PFSK-1 (cell line): ENCODE results near the gene TENT5C.

Experiments
- POLR2AphosphoS5 ChIP-seq: IDR thresholded peaks from 2 replicates; pipeline ENCODE4 v1.6.1; 2012; ENCODE audit warnings: low read depth, mild to moderate bottlenecking, control low read depth, low read length, moderate library complexity
- SIN3A ChIP-seq: IDR thresholded peaks from 2 replicates; pipeline ENCODE4 v1.6.1; 2012; ENCODE audit warnings: mild to moderate bottlenecking, low read length, moderate library complexity, borderline replicate concordance; ENCODE audit not compliant: insufficient read depth
- TF ChIP-seq, protein P1 (sequence below), 2 experiments: IDR thresholded peaks; 2 replicates each; pipeline versions ENCODE4 v1.6.1 to v1.8.0; 2011 to 2012; ENCODE audit warnings: low read depth in 2 of 2, low read length in 2 of 2, control low read depth in 1 of 2, inconsistent platforms in 1 of 2, mild to moderate bottlenecking in 1 of 2, moderate library complexity in 1 of 2; ENCODE audit not compliant: insufficient read depth in 1 of 2

DNA sequence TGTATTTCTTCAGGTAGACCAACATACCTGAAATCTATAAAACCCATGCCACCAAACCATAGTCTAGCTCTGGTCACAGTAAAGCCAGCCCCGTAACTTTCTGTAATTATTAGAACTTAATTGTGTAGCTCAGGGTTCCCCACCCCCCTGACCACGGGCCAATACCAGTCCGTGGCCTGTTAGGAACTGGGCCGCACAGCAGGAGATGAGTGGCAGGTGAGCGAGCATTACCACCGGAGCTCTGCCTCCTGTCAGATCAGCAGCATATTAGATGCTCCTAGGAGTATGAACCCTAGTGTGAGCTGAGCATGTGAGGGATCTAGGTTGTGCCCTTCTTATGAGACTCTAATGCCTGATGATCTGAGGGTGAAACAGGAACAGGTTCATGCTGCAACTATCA, 14.6 kb downstream of the TENT5C start:
- TF ChIP-seq, protein P1, sequence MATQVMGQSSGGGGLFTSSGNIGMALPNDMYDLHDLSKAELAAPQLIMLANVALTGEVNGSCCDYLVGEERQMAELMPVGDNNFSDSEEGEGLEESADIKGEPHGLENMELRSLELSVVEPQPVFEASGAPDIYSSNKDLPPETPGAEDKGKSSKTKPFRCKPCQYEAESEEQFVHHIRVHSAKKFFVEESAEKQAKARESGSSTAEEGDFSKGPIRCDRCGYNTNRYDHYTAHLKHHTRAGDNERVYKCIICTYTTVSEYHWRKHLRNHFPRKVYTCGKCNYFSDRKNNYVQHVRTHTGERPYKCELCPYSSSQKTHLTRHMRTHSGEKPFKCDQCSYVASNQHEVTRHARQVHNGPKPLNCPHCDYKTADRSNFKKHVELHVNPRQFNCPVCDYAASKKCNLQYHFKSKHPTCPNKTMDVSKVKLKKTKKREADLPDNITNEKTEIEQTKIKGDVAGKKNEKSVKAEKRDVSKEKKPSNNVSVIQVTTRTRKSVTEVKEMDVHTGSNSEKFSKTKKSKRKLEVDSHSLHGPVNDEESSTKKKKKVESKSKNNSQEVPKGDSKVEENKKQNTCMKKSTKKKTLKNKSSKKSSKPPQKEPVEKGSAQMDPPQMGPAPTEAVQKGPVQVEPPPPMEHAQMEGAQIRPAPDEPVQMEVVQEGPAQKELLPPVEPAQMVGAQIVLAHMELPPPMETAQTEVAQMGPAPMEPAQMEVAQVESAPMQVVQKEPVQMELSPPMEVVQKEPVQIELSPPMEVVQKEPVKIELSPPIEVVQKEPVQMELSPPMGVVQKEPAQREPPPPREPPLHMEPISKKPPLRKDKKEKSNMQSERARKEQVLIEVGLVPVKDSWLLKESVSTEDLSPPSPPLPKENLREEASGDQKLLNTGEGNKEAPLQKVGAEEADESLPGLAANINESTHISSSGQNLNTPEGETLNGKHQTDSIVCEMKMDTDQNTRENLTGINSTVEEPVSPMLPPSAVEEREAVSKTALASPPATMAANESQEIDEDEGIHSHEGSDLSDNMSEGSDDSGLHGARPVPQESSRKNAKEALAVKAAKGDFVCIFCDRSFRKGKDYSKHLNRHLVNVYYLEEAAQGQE (IDR thresholded peaks at IDR 0.05; ENCODE audit: insufficient read depth in 1 of 2, low read depth in 2 of 2, low read length in 2 of 2): no peak
- TF ChIP-seq SIN3A: no peak
- TF ChIP-seq POLR2AphosphoS5: no peak
